Embryonic facial prominence (tissue), 1 donor: Measurements from ENCODE around the gene CMTR1.
"Not testable (repeated sequence)": the region's sequence is repeated elsewhere in the genome, so short reads cannot be mapped to it uniquely, and the experiment has no call there.

Experiments
- DNase-seq: peaks from one replicate; pipeline ENCODE4 v3.0.0-alpha.2; 2016; ENCODE audit errors: extremely low spot score

Gene CMTR1

GRCh38 chr6:37492236-37492972 is 59.4 kb downstream of the CMTR1 start:
- DNase-seq, result no peak

DNA sequence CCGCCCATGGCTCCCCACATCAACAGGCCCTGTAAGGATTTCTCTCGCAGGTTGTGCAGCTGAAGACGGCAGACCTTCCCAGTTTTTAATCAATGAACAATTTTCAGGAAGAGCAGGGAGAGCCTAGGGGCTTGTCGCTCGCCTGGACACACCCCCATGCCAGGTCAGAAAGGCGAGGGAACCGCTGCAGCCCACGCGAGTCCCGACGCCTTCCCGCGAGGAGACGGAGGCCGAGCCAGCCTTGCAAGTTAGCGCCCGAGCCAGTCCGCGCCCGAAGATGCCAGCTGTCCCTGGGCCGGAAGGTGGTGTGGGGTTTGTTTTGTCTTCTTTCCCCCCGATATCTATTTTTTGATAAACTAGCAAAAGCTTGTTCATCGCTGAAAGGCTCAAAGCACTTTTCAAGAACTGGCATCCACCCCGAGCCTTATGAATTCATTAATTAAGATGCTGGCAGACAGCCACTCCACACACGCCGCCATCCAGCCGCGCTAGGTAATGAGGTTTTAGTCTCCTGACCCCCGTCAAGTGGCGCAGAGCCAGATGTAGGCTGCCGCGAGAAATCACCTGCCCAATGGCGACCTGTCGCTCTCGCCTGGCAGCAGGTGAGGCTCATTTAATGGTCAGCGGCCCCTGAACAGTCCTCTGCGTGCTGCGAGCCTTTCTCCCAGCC is 60.1 kb downstream of the CMTR1 start:
- DNase-seq, result no peak

DNA sequence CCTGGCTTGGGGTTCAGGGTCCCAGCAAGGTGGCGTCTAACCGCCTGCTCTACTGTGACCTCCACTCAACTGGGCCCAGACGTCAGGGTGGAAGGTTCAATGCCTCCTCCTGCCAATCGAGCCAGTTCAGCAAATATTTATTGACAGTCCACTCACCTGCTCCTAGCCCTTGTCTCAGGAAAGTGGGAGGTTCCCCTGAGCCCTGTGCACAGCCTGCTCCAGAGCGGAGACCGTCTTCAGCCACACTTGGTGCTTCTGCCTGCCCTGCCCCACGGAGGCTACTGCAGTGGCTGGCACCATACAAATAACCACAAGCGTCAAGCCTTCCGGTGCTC is 60.6 kb downstream of the CMTR1 start:
- DNase-seq, result no peak

DNA sequence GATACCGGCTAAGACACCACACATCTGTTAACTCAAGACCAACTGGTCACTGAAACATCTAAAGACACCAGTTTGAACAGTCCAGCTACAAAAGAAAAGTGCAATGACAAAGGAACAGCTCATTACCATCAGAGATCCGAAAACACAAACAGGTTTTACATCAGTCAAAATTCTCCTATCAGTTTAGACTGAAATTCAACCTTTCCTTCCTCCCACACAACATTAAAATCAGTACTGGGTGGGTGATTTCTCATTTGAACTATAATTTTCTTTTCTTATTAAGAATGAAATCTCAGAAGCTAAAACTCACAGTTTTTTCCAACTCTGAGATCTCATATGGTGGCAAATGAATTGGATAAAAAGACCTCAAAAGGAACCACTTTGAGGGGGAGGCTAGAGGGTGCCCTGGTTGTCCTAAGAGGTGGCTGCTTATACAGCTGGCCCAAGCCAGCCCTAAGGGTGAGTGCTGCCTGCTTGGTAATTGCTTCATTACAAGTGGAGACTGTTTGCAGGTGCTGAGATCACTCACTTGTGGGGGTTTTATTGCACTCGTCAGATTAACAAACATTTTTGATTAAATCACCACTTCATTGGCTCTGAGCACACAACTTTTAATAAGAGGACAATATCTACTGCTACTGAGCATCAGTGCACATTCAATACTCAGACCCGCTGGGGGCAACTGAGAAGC is 62.4 kb downstream of the CMTR1 start:
- DNase-seq, result no peak

DNA sequence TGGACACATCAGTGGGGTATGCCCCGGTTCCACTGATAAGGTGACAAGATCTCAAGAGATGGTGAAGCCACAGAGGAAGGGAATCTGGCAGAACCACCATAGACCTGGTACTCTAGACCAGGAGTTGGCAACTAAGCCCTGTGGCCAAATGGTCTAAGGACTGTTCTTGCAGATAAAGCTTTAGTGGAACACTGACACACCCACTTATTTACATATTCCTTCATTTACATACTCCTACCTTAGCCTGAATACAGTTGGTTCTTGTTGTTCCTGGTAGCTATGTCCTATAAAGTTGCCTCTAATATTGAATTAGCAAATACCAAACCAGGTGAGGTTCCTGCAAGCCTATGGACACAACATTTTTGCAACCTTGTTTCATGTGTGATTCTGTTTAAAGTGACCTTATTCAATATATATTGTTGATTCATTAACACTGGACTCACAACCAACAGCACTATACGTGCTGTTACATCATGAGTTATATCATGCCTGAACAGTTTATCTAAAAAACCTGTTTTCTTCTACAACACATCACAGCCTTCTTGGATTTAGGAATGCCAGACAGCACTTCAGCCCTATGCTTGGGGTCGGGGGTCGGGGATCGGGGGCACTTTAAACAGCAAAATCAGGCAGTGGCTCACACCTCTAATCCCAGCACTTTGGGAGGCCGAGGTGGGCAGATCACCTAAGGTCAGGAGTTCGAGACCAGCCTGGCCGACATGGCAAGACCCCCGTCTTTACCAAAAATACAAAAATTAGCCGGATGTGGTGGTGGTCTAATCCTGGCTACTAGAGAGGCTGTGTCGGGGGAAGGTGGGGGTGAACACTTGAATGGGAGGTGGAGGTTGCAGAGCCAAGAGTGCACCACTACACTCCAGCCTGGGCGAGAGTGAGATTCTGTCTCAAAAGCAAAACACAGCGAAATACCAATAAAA is 64.2 kb downstream of the CMTR1 start:
- no peak for DNase-seq

GRCh38 chr6:37499433-37500293 is 66.6 kb downstream of the CMTR1 start, which contains the start of gene CCDC167:
Gene CCDC167, minus strand, starts transcription at chr6:37499893. Its CDS starts 30 bp downstream, at chr6:37499863.
- peak; percentile 97 for DNase-seq

DNA sequence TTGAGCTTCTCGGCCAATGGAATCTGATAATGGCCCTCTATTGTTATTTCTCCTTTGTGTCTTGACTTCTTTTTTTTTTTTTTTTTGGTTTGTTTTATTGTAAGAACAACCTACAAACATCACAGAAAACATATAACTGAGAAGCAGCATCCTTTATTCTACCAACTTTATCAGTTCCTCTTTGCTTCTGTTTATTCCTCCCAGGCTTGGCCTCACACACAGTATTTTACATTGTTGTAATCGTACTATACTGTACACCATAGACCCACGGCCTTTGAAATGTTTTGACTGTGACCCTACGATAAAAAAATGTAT is 67.2 kb downstream of the CMTR1 start:
- no peak for DNase-seq

GRCh38 chr6:37500904-37501303 is 67.9 kb downstream of the CMTR1 start:
- DNase-seq, result not testable (repeated sequence)

DNA sequence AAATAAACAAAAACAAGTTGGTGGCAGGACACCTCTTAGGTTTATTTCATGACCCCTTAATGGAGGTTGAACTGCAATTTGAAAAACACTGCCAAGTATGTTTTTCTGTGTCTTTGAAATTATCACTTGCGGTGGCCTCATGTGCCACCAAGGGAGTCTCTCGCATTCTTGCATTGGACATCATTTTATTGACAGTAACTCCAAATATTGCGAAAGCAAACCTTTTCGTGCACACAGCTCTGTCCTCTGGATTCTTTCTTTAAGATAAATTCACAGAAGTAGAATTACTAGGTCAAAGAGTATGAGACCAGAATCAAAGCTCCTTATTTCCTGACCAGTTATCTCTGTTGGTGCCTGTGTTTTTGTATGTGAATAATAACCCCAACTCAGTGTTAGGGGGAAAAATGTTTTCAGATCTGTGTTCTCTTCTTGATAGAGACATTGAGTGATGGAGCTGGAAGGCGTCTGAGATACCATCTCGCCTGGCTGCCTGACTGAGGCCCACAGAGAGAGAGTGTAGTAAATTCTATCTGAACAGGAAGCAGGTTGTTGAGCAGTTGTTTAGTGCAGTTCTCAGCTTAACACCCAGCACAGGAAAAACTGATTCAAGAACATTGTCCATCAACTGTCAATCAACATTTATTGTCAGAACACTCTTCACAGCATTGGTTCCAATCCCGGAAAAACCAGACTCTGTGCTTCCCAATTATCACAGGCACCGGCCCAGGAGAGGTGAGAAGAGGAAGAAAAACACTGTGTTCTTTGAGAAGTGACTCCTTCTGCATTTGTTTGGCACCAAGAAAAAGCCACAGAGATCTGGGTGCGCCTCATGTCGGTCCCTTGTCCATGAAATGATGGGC is 68.8 kb downstream of the CMTR1 start:
- DNase-seq, result no peak

DNA sequence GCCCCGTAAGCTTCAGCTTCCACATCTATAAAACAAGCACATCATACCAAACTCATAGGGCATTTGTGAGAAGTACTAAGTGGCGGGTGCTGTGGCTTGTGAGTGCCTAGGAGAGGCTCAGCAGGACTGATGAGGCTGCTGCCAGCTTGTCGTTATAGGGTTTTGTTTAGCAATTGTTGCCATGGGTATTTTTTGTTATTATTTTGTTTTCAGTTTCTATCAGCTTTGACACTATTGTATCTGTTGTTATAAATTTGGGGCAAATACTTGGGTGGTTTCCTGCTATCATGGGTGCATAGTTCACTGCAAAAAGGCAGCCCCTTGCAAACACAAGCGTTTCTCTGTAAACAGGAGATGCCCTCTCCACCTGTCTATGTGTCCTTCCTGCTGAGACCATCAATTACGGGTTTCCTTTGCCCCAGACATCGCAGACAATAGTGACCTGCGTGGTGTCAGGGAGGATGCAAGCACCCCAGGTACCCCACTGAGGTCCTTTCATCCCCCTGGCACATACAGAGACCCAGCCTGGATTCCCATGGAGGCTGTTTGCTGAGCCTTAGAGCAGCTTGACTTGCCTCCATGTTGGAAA is 69.8 kb downstream of the CMTR1 start:
- no peak for DNase-seq

DNA sequence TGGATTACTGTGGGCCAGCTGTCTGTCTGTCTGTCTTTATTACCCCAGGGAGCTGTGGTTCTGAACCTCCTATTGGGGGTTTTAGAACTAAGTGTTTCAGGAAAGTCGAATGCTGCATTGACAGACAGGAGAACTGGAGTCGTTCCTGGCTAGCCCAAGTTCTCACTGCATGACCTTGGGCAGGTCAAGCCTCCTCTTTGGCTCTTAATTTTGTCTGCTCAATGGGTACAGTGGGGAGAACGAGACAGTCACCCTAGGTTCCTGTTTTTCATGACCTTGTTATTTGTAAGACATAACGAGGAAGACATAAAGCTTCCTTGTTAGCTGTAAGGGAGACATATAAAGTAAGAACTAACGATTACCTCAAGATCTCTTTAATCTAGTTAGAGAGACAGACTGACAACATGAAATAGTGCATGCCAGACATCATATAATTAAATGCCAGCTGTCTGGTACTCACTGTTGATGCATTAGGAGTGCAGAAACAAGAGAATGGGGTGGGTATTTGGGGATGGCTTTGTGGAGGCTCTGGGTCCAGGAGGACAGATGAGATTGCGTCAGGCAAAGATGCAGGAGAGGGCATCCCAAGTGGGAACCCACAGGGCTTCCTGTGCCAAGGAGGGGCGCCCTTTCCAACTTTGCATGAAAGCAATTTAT is 70.4 kb downstream of the CMTR1 start:
- no peak for DNase-seq

GRCh38 chr6:37504024-37504423 is 71.0 kb downstream of the CMTR1 start:
- no peak for DNase-seq

DNA sequence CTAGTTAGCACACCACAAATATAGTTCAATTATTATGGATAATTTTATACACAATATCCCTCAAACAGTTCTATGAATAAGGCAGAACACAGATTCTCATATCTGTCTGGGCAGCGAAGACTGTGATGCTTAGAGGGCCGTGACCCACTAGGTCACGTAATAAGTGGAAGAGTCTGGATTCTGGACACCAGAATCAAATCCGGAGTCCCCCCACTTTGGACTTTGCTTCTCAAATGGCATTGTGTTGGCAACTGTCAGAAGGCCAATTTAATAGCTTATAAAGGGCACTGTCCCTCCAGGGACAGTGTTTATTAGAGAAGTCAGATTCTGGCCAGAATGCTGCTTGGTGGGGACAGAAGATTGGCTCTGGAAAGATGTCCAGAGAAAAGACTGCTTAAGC is 73.5 kb downstream of the CMTR1 start:
- no peak for DNase-seq

DNA sequence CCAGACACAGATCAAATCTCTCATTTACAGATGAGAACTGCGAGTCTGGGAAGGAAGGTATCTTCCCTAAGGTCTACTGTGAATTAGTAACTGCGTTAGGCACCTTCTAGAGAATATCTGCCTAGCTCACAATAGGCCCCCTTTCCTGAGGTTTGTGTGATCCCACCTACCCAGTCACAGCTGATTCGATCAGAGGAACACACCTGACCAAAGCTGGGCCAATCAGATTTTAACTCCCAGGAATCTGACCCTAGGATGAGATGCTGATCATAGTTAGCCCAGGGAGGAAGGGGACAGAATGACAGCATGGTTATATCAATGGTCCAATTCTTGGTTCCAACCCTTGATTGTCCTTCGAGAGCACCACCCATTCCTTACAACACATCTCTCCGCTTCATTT is 74.1 kb downstream of the CMTR1 start:
- DNase-seq, result no peak

DNA sequence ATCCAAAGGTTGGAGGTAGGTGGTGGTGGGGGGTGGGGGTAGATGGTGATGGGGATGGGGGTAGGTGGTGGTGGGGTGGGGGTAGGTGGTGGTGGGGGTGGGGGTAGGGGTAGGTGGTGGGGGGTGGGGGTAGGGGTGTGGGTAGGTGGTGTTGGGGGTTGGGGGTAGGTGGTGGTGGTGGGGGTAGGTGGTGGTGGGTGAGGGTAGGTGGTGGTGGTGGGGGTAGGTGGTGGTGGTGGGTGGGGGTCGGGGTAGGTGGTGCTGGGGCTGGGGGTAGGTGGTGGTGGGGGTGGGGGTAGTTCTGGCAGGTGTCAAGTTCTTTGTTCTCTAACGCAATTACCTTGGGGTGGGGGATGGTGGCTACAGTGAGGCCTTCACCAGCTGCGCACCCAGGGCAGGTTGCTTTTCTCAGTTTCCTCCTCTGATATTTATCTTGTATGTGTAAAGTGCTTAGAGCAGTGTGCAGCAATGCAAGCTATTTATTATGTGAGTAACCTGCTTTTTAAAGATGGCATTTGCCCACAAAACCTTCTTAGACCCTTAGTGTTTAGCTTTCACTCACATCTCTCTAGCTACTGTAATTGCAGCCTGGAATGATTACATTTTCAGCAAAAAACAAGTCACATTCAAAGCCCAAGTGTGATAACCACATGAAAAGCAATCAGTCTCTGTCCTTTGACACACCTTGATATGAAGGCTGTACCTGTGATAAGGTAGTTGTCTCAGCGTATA is 74.8 kb downstream of the CMTR1 start:
- DNase-seq, result no peak

- no peak for DNase-seq
Observed at GRCh38 chr6:37511201-37511600, 78.2 kb downstream of the CMTR1 start.

DNA sequence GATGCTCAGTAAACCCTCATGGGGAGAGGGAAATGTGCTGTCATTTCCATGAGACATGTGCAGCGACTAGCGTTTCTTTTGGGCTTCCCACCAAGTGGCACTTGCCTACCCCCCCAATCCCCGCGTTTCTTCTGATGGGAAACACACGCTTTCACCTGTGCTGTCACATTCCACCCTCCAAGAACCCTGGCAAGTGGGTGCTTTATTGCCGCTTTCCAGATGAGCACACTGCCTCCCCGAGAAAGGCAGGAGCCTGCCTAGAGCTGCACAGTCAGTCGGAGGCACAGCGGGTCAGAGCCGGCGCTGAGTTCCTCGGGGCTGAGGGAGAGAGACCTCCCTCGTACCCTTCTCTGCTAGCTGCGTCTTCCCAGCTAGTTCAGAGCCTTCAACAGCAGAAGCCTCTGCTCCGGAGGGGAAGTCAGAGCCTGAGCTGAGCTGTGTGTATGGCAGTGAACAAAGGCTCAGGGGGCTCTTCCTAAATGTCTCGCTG is 78.9 kb downstream of the CMTR1 start:
- no peak for DNase-seq

GRCh38 chr6:37512400-37513011 is 79.5 kb downstream of the CMTR1 start:
- no peak for DNase-seq
